Smooth muscle cell (in vitro differentiated cells): ENCODE results near the gene NT5DC1. TPM values are rescaled to one million over a fixed set of nuclear protein-coding genes. Genes with fewer than 3 reads are reported as not detected.

ENCODE experiments used
- DNase-seq: peaks from one replicate; lab custom pipeline; 2025; ENCODE audit not compliant: unreplicated experiment; lab: John Stamatoyannopoulos, UW
- H2AFZ ChIP-seq: fragments of 200-600 bp; sonication (generic); 2 replicates; pipeline ENCODE4 v1.6.0; 2016; ENCODE audit warnings: antibody characterized with exemption, low read depth, mild to moderate bottlenecking
- H3F3A ChIP-seq: fragments of 200-600 bp; sonication (generic); 2 replicates; pipeline ENCODE4 v1.6.0; 2017; ENCODE audit warnings: antibody characterized with exemption, low read depth
- H3K27ac ChIP-seq: fragments of 200-600 bp; sonication (generic); 2 replicates; pipeline ENCODE4 v1.5.1; 2016; ENCODE audit warnings: low read depth, mild to moderate bottlenecking
- H3K27me3 ChIP-seq: fragments of 200-600 bp; sonication (generic); 2 replicates; pipeline ENCODE4 v1.6.1; 2016; ENCODE audit warnings: low read depth, mild to moderate bottlenecking
- H3K36me3 ChIP-seq: fragments of 200-600 bp; sonication (generic); 2 replicates; pipeline ENCODE4 v1.5.1; 2016; ENCODE audit warnings: low read depth
- H3K4me1 ChIP-seq: fragments of 200-600 bp; sonication (generic); 2 replicates; pipeline ENCODE4 v1.5.1; 2016; ENCODE audit warnings: low read depth
- H3K4me2 ChIP-seq: fragments of 200-600 bp; sonication (generic); 2 replicates; pipeline ENCODE4 v1.6.0; 2016; ENCODE audit warnings: mild to moderate bottlenecking
- H3K4me3 ChIP-seq: fragments of 200-600 bp; sonication (generic); 2 replicates; pipeline ENCODE4 v1.5.1; 2016; ENCODE audit warnings: mild to moderate bottlenecking
- H3K79me2 ChIP-seq: fragments of 200-600 bp; sonication (generic); 2 replicates; pipeline ENCODE4 v1.6.0; 2016; ENCODE audit warnings: low read depth, mild to moderate bottlenecking
- H3K9ac ChIP-seq: fragments of 200-600 bp; sonication (generic); 2 replicates; pipeline ENCODE4 v1.6.0; 2016; ENCODE audit warnings: low read depth
- H3K9me3 ChIP-seq: fragments of 200-600 bp; sonication (generic); replicated peaks from 2 replicates; pipeline ENCODE4 v1.5.1; 2016; ENCODE audit warnings: low read depth
- H4K20me1 ChIP-seq: fragments of 200-600 bp; sonication (generic); 2 replicates; pipeline ENCODE4 v1.6.0; 2016; ENCODE audit warnings: low read depth
- WGBS: methylation state at CpG from one replicate; pipeline ENCODE4 v1.1.7; 2016; ENCODE audit warnings: low lambda C conversion rate; 5-methylcytosine and 5-hydroxymethylcytosine counted together
- polyA plus RNA-seq: library from polyadenylated mRNA; unstranded; fragments of >200 nt; fragmentation: Nextera tagmentation; extraction: Ambion mirVana; gene quantifications from 2 replicates; pipeline ENCODE4 v1.2.1, GENCODE V29; 2016
- total RNA-seq: library from RNA; depleted of rRNA; stranded (reverse); fragments of >200 nt; gene quantifications from 2 replicates; pipeline ENCODE4 v1.2.3, GENCODE V29; 2014
- TF ChIP-seq, protein P1 (sequence below): fragments of 200-600 bp; sonication (generic); IDR thresholded peaks from 2 replicates; pipeline ENCODE4 v1.5.1; 2017; ENCODE audit warnings: borderline replicate concordance, mild to moderate bottlenecking, antibody characterized with exemption; ENCODE audit not compliant: insufficient read depth, poor library complexity, severe bottlenecking

Gene NT5DC1
- total and polyA plus RNA-seq, 2 experiments from 2014 or later: 3.7 to 23.9 TPM

DNA sequence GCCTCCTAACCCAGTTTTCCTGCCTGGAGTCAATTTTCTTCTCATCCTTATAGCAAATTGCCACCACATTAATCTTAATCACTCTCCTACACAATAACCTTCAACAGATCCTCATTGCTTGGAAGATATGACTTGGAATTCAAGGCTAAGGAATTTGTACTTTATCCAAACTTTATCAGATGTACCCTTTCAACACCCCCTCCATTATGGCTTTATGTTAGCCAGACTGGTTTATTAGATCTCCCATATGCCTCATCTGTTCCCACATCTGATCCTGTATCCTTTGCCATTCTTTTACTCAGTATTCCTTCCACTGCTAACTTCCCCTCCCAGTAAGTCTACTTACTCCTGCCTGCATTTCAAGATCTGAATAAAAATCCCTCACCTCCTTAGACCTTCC lies 36.0 kb upstream of the NT5DC1 start:
- Histone ChIP-seq H3K79me2 (no peaks in the 10 kb centered on the region), H2AFZ (no peak overlapping the region), H4K20me1 (no peaks in the 10 kb centered on the region), H3K4me3 (no peak overlapping the region), H3K27me3 (no peaks in the 10 kb centered on the region), H3K4me1 (peaks cover 4% of the 10 kb centered on the region), H3K9ac (no peak overlapping the region), H3F3A (no peaks in the 10 kb centered on the region), H3K9me3 (no peaks in the 10 kb centered on the region), H3K4me2 (no peak overlapping the region), H3K36me3 (no peaks in the 10 kb centered on the region), H3K27ac (no peak overlapping the region)
- no peak for DNase-seq
- TF ChIP-seq, protein P1, sequence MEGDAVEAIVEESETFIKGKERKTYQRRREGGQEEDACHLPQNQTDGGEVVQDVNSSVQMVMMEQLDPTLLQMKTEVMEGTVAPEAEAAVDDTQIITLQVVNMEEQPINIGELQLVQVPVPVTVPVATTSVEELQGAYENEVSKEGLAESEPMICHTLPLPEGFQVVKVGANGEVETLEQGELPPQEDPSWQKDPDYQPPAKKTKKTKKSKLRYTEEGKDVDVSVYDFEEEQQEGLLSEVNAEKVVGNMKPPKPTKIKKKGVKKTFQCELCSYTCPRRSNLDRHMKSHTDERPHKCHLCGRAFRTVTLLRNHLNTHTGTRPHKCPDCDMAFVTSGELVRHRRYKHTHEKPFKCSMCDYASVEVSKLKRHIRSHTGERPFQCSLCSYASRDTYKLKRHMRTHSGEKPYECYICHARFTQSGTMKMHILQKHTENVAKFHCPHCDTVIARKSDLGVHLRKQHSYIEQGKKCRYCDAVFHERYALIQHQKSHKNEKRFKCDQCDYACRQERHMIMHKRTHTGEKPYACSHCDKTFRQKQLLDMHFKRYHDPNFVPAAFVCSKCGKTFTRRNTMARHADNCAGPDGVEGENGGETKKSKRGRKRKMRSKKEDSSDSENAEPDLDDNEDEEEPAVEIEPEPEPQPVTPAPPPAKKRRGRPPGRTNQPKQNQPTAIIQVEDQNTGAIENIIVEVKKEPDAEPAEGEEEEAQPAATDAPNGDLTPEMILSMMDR: no peak

- Histone ChIP-seq H4K20me1 (no peaks in the 10 kb centered on the region), H3K27ac (no peak overlapping the region)
- DNase-seq: no peak
These were observed 33.9 kb upstream of the NT5DC1 start for GRCh38 chr6:116066789-116067188.

DNA sequence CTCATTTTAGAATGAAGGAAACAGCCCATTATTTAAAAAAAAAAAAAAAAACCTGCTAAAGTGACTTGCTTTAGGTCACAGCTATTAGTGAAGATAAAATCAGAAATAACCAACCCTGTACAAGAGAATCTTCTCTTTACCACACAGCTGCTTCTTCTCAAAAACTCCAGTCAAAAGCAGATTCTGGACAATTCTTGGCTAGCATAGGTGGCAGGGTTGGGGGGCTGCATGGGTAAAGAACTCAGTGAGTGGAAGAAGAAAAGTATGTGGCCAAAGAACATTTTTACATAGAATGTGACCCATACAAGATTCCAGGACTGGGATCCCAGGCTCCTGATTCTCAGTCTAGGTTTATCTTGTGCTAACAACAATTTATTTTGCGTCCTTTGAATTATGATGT lies 30.6 kb upstream of the NT5DC1 start:
- peak overlapping the region; percentile 30 for H3K4me2 ChIP-seq
- WGBS: 100% methylated on average over 1 of the region's 1 CpG
- no peaks in the 10 kb centered on the region for H3K36me3 ChIP-seq
- no peaks in the 10 kb centered on the region for H3K27me3 ChIP-seq
- peaks cover 21% of the 10 kb centered on the region for H3K4me1 ChIP-seq
- no peak overlapping the region for H3K4me3 ChIP-seq
- DNase-seq: no peak
- H3K27ac ChIP-seq: no peak overlapping the region
- no peaks in the 10 kb centered on the region for H3K9me3 ChIP-seq
- no peaks in the 10 kb centered on the region for H3F3A ChIP-seq
- TF ChIP-seq, protein P1: no peak
- no peaks in the 10 kb centered on the region for H3K79me2 ChIP-seq
- no peak overlapping the region for H2AFZ ChIP-seq
- H3K9ac ChIP-seq: no peak overlapping the region
- H4K20me1 ChIP-seq: no peaks in the 10 kb centered on the region

More at GRCh38 chr6:116066789-116067188, 33.9 kb upstream of the NT5DC1 start:
- no peaks in the 10 kb centered on the region for H3F3A ChIP-seq
- H3K9me3 ChIP-seq: no peaks in the 10 kb centered on the region
- no peak overlapping the region for H3K4me2 ChIP-seq
- peaks cover 11% of the 10 kb centered on the region for H3K4me1 ChIP-seq
- no peaks in the 10 kb centered on the region for H3K27me3 ChIP-seq
- no peaks in the 10 kb centered on the region for H3K79me2 ChIP-seq
- WGBS: 86% methylated on average over 2 of the region's 2 CpGs
- TF ChIP-seq, protein P1: no peak
- no peak overlapping the region for H2AFZ ChIP-seq
- no peak overlapping the region for H3K9ac ChIP-seq
- H3K4me3 ChIP-seq: no peak overlapping the region
- no peaks in the 10 kb centered on the region for H3K36me3 ChIP-seq

- Histone ChIP-seq H4K20me1 (no peaks in the 10 kb centered on the region), H3K27me3 (no peaks in the 10 kb centered on the region), H2AFZ (no peak overlapping the region), H3K9me3 (no peaks in the 10 kb centered on the region), H3K36me3 (no peaks in the 10 kb centered on the region), H3K4me3 (no peak overlapping the region), H3K9ac (no peak overlapping the region), H3K4me1 (peaks cover 21% of the 10 kb centered on the region), H3F3A (no peaks in the 10 kb centered on the region), H3K4me2 (peak overlapping the region; percentile 30), H3K27ac (no peak overlapping the region), H3K79me2 (no peaks in the 10 kb centered on the region)
- DNase-seq: no peak
- TF ChIP-seq, protein P1: no peak
- WGBS: 87% methylated on average over 2 of the region's 2 CpGs
These were observed 29.9 kb upstream of the NT5DC1 start for GRCh38 chr6:116070616-116071389.
